ENCODE measurements around the gene SHISA6.

DNA sequence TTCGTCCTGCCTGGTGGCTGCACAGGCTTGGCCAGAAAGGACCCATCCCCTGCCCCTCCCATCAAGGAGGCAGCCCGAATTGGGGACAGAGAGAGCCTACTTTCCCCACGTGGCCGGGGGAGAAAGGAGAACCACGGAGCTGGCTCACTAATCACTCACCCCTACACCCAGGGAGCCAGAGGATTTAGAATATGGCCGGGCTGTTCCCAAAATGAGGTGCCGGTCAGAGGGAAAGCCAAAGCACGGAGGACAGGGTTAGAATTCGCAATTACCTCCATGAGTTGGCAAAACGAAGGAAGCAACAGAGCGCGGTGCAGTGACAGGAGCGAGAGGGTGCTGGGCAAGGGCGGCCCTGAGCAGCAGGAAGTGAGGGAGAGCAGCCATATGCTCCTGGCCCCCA is 33.1 kb downstream of the SHISA6 start:
- TF ChIP-seq, protein P1, sequence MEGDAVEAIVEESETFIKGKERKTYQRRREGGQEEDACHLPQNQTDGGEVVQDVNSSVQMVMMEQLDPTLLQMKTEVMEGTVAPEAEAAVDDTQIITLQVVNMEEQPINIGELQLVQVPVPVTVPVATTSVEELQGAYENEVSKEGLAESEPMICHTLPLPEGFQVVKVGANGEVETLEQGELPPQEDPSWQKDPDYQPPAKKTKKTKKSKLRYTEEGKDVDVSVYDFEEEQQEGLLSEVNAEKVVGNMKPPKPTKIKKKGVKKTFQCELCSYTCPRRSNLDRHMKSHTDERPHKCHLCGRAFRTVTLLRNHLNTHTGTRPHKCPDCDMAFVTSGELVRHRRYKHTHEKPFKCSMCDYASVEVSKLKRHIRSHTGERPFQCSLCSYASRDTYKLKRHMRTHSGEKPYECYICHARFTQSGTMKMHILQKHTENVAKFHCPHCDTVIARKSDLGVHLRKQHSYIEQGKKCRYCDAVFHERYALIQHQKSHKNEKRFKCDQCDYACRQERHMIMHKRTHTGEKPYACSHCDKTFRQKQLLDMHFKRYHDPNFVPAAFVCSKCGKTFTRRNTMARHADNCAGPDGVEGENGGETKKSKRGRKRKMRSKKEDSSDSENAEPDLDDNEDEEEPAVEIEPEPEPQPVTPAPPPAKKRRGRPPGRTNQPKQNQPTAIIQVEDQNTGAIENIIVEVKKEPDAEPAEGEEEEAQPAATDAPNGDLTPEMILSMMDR (IDR thresholded peaks at IDR 0.05): no peak
- no peak for TF ChIP-seq POLR2A (IDR thresholded peaks at IDR 0.05)

Measured in thyroid gland (tissue), 4 donors.